SK-N-MC (cell line): ENCODE measurements around the gene DENND1C.

Experiments
- EZH2 ChIP-seq: fragments of 200-600 bp; sonication (generic); IDR thresholded peaks from one replicate; pipeline ENCODE4 v1.6.1; 2017; ENCODE audit warnings: antibody characterized with exemption
- FOXP2 ChIP-seq: optimal IDR thresholded peaks from 2 replicates; pipeline ENCODE3; 2011; ENCODE audit warnings: mild to moderate bottlenecking, moderate library complexity; ENCODE audit not compliant: insufficient read depth; ENCODE audit errors: extremely low read length, control extremely low read depth
- POLR2AphosphoS5 ChIP-seq: IDR thresholded peaks from 2 replicates; pipeline ENCODE4 v1.6.1; 2012; ENCODE audit warnings: mild to moderate bottlenecking, low read depth, low read length, borderline replicate concordance

- no peak for TF ChIP-seq POLR2AphosphoS5
- no peak for TF ChIP-seq EZH2
- TF ChIP-seq FOXP2: no peak
Observed at GRCh38 chr19:6465663-6466062, 15.9 kb downstream of the DENND1C start.
